ENCODE results near the gene AHR.

Gene AHR

GRCh38 chr7:17298102-17298839 is at the start of gene AHR:
AHR (plus strand) TSS chr7:17298652; CDS start chr7:17299265, 613 bp downstream.
- DNase-seq (ENCODE audit: extremely low read depth, low read depth): peak; percentile 93
- TF ChIP-seq CTCF (IDR thresholded peaks at IDR 0.05; ENCODE audit: low read depth, low read length): no peak

DNA sequence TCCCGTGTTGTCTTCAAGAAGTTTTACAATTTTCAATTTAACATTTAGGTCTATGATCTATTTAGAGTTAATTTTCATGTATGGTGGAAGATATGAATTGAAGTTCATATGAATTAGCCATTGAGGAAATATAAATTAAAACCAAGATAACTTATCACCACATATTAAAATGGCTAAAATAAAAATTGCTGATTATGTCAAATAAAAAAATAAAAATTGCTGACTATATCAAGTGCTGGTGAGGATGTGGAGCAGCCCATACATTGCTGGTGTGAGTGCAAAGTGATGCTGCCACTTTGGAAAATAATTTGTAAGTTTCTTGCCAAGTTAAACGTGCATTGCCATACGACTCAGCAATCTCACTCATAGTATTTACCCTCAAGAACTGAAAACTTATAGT is 44.6 kb upstream of the AHR start:
- TF ChIP-seq CTCF (IDR thresholded peaks at IDR 0.05; ENCODE audit: low read depth, low read length): no peak
- DNase-seq (ENCODE audit: extremely low read depth, low read depth): no peak

- DNase-seq (ENCODE audit: extremely low read depth, low read depth): no peak
Measured at GRCh38 chr7:17255926-17256325, 42.5 kb upstream of the AHR start.

GRCh38 chr7:17256375-17256774 is 42.1 kb upstream of the AHR start:
- DNase-seq (ENCODE audit: extremely low read depth, low read depth): no peak
- no peak for TF ChIP-seq CTCF (IDR thresholded peaks at IDR 0.05; ENCODE audit: low read depth, low read length)

More at GRCh38 chr7:17255926-17256325, 42.5 kb upstream of the AHR start:
- no peak for TF ChIP-seq CTCF (IDR thresholded peaks at IDR 0.05; ENCODE audit: low read depth, low read length)

DNA sequence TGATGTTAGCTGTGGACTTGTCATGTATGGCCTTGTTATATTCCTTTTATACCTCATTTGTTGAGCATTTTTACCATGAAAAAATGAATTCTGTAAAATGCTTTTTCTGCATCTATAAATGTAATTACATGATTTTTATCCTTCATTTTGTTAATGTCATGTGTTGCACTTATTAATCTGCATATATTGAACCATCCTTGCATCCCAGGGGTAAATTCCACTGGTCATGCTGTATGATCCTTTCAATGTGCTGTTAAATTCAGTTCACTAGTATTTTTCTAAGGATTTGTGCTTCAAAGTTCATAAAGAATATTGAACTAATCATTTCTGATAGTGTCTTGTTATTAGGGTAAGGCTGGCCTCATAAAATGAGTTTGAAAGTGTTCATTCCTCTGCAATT is 31.9 kb upstream of the AHR start:
- DNase-seq (ENCODE audit: extremely low read depth, low read depth): no peak
- no peak for TF ChIP-seq CTCF (IDR thresholded peaks at IDR 0.05; ENCODE audit: low read depth, low read length)

GRCh38 chr7:17269341-17270221 is 28.9 kb upstream of the AHR start:
- DNase-seq (ENCODE audit: extremely low read depth, low read depth): no peak
- TF ChIP-seq CTCF (IDR thresholded peaks at IDR 0.05; ENCODE audit: low read depth, low read length): no peak

Measured in AG09319 (cell line).